GM12872 (cell line): Measurements from ENCODE around the gene TTC13.

Source experiments
- TF ChIP-seq, protein P1 (sequence below): IDR thresholded peaks from 3 replicates; pipeline ENCODE4 v1.5.1; 2011; ENCODE audit warnings: low read depth, mild to moderate bottlenecking, low read length, moderate library complexity; ENCODE audit not compliant: insufficient read depth

The TTC13 gene

DNA sequence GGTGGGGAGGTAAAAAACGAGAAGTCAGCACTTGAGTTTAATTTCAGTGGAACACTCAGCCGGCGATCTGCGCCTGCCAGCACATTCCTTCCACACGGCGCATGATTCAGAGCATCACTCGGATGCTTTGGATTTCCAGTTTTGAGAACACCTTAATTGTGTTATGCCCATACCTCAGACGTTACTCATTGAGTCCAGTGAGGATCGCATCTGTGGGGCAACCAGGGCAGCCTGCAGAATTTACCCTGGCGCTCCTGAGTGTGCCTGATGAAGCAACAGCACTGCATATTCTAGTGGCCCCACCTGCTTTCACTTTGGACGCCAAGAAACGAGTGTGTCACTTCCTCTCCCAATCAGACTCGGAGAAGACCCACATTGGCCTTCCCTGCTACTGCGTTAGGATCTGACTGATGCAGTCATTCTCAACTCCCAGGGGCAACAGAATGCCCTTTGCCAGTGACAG, 41.5 kb upstream of the TTC13 start:
- TF ChIP-seq, protein P1, sequence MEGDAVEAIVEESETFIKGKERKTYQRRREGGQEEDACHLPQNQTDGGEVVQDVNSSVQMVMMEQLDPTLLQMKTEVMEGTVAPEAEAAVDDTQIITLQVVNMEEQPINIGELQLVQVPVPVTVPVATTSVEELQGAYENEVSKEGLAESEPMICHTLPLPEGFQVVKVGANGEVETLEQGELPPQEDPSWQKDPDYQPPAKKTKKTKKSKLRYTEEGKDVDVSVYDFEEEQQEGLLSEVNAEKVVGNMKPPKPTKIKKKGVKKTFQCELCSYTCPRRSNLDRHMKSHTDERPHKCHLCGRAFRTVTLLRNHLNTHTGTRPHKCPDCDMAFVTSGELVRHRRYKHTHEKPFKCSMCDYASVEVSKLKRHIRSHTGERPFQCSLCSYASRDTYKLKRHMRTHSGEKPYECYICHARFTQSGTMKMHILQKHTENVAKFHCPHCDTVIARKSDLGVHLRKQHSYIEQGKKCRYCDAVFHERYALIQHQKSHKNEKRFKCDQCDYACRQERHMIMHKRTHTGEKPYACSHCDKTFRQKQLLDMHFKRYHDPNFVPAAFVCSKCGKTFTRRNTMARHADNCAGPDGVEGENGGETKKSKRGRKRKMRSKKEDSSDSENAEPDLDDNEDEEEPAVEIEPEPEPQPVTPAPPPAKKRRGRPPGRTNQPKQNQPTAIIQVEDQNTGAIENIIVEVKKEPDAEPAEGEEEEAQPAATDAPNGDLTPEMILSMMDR = no peak

DNA sequence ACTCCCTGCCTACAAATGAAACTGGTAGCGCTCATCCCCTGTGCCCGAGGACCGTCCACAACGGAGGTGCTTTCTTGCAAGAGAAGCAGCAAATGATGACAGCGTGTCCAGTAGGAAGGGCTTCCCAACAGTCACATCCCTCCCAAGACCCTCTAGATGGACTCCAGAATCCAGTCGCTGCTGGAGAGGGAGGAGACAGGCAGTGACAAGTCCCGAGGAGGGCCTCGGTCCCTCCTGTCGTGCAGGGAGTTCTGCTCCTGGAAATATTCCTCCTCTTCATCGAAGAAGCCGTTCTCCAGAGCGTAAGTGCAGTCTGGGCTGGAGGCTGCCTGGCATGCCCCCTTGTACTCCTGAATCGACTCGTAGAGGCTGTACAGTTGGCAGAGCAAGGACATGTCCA, 41.0 kb upstream of the TTC13 start:
- TF ChIP-seq, protein P1 = no peak

DNA sequence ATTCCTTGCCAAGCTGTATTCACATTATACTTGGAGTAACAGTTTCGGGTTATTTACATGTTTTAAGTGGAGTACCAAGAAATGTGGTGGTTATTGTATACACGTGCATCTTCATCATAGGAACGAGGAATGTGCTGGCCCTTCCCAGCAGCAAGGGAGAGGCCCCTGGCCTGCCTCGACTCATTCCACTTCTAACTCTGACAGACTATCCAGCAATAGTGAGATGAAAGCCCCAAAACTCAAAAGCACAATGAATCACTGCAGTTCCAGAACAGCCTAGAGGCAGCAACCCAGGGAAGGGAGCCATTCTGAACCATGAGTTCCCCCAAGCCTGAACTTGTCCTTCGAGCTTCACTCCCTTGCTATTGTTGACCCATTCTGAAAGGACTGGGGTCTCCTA, 38.3 kb upstream of the TTC13 start:
- TF ChIP-seq, protein P1 = no peak

DNA sequence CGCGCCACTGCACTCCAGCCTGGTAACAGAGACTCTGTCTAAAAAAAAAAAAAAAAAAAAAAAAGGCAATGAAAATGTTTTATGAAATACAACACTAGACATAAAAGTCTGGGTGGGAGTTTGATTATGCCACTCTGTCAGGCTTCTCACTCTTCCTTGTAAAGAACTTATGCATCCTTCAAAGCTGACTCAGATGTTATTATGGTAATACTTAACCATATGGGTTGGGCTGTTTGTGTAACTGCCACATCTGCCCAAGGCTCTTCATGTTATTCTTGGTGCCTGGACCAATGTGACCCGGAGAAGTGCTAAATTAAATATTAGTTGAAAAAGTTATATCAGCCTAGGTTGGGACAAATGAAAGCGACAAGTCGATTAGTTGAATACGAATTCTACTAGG, 37.6 kb upstream of the TTC13 start:
- TF ChIP-seq, protein P1 = no peak

DNA sequence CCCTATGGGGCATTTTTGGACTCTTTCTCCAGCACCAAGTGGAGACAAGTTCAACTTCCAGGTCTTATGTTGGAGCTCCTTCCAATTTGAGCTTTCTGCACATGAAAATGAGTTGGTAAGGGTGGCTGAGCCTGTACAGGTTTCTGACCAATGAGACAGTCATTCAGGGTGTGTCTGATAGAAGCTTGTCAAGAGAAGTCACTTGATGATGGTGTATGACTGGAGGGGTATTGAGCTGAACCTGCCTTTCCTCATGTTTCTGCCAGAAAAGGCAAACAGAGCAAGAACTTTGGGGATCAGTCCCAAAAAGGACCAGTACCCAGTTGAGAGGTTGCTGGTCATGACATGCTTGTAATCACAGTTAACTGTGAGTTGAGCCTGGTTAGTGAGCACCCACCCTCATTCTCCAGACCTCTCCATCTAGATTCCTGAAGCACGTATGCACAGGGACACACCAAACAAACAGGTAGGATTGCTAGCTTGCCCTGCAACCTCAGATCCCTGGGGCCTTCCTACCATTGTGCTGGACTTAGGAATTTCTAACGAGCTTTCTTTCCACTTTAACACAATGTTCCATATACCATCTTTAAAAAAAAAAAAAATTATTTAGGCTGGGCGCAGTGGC, 34.8 kb upstream of the TTC13 start:
- TF ChIP-seq, protein P1 = no peak

DNA sequence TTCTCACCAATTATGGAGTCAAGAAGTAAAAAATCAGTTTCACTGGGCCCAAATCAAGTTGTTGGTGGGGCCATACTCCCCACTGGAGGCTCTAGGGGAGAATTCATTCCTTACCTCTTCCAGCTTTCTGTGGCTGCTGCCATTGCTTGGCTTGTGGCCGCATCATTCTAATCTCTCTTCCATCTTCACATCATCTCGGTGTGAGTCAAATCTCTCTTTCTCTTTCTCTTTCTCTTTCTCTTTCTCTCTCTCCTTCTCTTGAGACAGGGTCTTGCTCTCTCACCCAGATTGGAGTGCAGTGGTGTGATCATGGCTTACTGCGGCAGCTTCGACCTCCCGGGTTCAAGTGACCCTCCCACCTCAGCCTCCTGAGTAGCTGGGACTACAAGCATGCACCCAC, 33.3 kb upstream of the TTC13 start:
- TF ChIP-seq, protein P1 = no peak

DNA sequence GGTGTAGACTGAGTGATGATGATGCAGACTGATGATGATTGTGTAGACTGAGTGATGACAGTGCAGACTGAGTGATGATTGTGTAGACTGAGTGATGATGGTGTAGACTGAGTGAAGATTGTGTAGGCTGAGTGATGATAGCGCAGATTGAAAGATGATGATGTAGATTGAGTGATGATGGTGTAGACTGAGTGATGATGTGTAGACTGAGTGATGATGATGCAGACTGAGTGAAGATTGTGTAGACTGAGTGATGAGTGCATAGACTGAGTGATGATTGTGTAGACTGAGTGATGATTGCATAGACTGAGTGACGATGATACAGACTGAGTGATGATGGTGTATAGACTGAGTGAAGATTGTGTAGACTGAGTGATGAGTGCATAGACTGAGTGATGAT, 32.7 kb upstream of the TTC13 start:
- TF ChIP-seq, protein P1 = no peak
